Measurements from ENCODE around the gene MYMK.
A peak's percentile ranks its signal among the peaks of the same experiment; 100 is the strongest.

MYMK gene

GRCh38 chr9:133510926-133511505 lies 13.7 kb downstream of the MYMK start:
- intact Hi-C loops (cut with DNase I): no loop called here
- DNase-seq: no peak

GRCh38 chr9:133509179-133510083 lies 15.3 kb downstream of the MYMK start:
- DNase-seq: peak in 37 of 42 donors; percentile 22 to 83 (median 53)
- intact Hi-C loops (cut with DNase I): no loop called here

- no peak for DNase-seq
- intact Hi-C loops (cut with DNase I): no loop called here
Observed at GRCh38 chr9:133508046-133508445, 16.7 kb downstream of the MYMK start.

- intact Hi-C loops (cut with DNase I): no loop called here
- no peak for DNase-seq
Observed at GRCh38 chr9:133507246-133507965, 17.4 kb downstream of the MYMK start.

GRCh38 chr9:133506653-133507038 lies 18.1 kb downstream of the MYMK start:
- DNase-seq: no peak
- intact Hi-C loops (cut with DNase I): no loop called here

GRCh38 chr9:133505901-133506652 lies 18.7 kb downstream of the MYMK start:
- no peak for DNase-seq
- intact Hi-C loops (cut with DNase I): no loop called here

GRCh38 chr9:133505186-133505830 lies 19.5 kb downstream of the MYMK start:
- no peak for DNase-seq
- intact Hi-C loops (cut with DNase I): no loop called here

- no peak for DNase-seq
- intact Hi-C loops (cut with DNase I): no loop called here
Observed at GRCh38 chr9:133502112-133502511, 22.6 kb downstream of the MYMK start.

GRCh38 chr9:133499892-133500270 lies 24.9 kb downstream of the MYMK start:
- DNase-seq: no peak
- intact Hi-C loops (cut with DNase I): no loop called here

- intact Hi-C loops (cut with DNase I): no loop called here
- no peak for DNase-seq
Observed at GRCh38 chr9:133499132-133499891, 25.4 kb downstream of the MYMK start.

- no peak for DNase-seq
- intact Hi-C loops (cut with DNase I): no loop called here
Observed at GRCh38 chr9:133496861-133497842, 27.6 kb downstream of the MYMK start.

GRCh38 chr9:133495327-133496293 lies 29.1 kb downstream of the MYMK start:
- DNase-seq: no peak
- intact Hi-C loops (cut with DNase I): no loop called here

GRCh38 chr9:133494636-133495326 lies 30.0 kb downstream of the MYMK start:
- DNase-seq: no peak
- intact Hi-C loops (cut with DNase I): no loop called here

GRCh38 chr9:133493845-133494540 lies 30.8 kb downstream of the MYMK start:
- intact Hi-C loops (cut with DNase I): no loop called here
- no peak for DNase-seq

GRCh38 chr9:133493428-133493827 lies 31.3 kb downstream of the MYMK start:
- intact Hi-C loops (cut with DNase I): no loop called here
- DNase-seq: no peak

Data from head of caudate nucleus (tissue), 42 donors.